ENCODE results near the gene RAD51B.

GRCh38 chr14:68253160-68253780 lies 433.7 kb downstream of the RAD51B start:
- TF ChIP-seq SALL2 (tag by site-specific recombination; IDR thresholded peaks at IDR 0.05; ENCODE audit: borderline replicate concordance) (no peak), YY1 (tag by site-specific recombination; IDR thresholded peaks at IDR 0.05) (no peak), CTCF (tag by site-specific recombination; IDR thresholded peaks at IDR 0.05) (no peak), ZNF391 (tag by site-specific recombination; IDR thresholded peaks at IDR 0.05; ENCODE audit: borderline replicate concordance, low read depth) (no peak), ZNF292 (tag by site-specific recombination; IDR thresholded peaks at IDR 0.05; ENCODE audit: borderline replicate concordance, low read depth) (no peak), ZNF335 (tag by site-specific recombination; conservative IDR thresholded peaks at IDR 0.05) (no peak)

Measured in HEK293 (cell line).